Nucleus accumbens (tissue), 56 donors: Measurements from ENCODE around the gene TMEM255A.

Experiments used
- DNase-seq, 56 donors: peaks; one replicate each; lab custom pipeline; 2025; lab: John Stamatoyannopoulos, UW

Gene TMEM255A

GRCh38 chrX:120308959-120309872 is 2.0 kb downstream of the TMEM255A start:
- DNase-seq: peak in 50 of 56 donors; percentile 1 to 70 (median 22)

- peak in 4 of 56 donors; percentile 0 to 7 (median 0) for DNase-seq
Observed at GRCh38 chrX:120308558-120308957, 2.7 kb downstream of the TMEM255A start.

GRCh38 chrX:120306630-120307029 is 4.6 kb downstream of the TMEM255A start:
- DNase-seq: no peak

- no peak for DNase-seq
Observed at GRCh38 chrX:120305531-120306141, 5.6 kb downstream of the TMEM255A start.

- no peak for DNase-seq
Observed at GRCh38 chrX:120304256-120304655, 7.0 kb downstream of the TMEM255A start.

GRCh38 chrX:120302434-120302833 is 8.8 kb downstream of the TMEM255A start:
- DNase-seq: peak in 7 of 56 donors; percentile 0 to 17 (median 11)

- DNase-seq: peak in 13 of 56 donors; percentile 0 to 47 (median 14)
Observed at GRCh38 chrX:120301960-120302359, 9.3 kb downstream of the TMEM255A start.

- DNase-seq: no peak
Observed at GRCh38 chrX:120301497-120301896, 9.8 kb downstream of the TMEM255A start.

- peak in 3 of 56 donors; percentile 1 to 6 (median 1) for DNase-seq
Observed at GRCh38 chrX:120299928-120300327, 11.3 kb downstream of the TMEM255A start.

- no peak for DNase-seq
Observed at GRCh38 chrX:120297923-120298322, 13.3 kb downstream of the TMEM255A start.

GRCh38 chrX:120294651-120295050 is 16.6 kb downstream of the TMEM255A start:
- DNase-seq: no peak

GRCh38 chrX:120293015-120293414 is 18.2 kb downstream of the TMEM255A start:
- DNase-seq: no peak

- no peak for DNase-seq
Observed at GRCh38 chrX:120291211-120291610, 20.1 kb downstream of the TMEM255A start.

GRCh38 chrX:120290107-120290506 is 21.2 kb downstream of the TMEM255A start:
- DNase-seq: no peak

GRCh38 chrX:120287513-120288112 is 23.6 kb downstream of the TMEM255A start:
- no peak for DNase-seq

GRCh38 chrX:120286733-120287512 is 24.3 kb downstream of the TMEM255A start:
- no peak for DNase-seq

- no peak for DNase-seq
Observed at GRCh38 chrX:120282697-120283096, 28.6 kb downstream of the TMEM255A start.

GRCh38 chrX:120281761-120282160 is 29.5 kb downstream of the TMEM255A start:
- DNase-seq: no peak

GRCh38 chrX:120281021-120281624 is 30.1 kb downstream of the TMEM255A start:
- DNase-seq: no peak

- no peak for DNase-seq
Observed at GRCh38 chrX:120274958-120275357, 36.3 kb downstream of the TMEM255A start.
